ENCODE results near the gene HAVCR2. TPM values are rescaled to one million over a fixed set of nuclear protein-coding genes. Genes with fewer than 3 reads are reported as not detected.
A peak's percentile ranks its signal among the peaks of the same experiment; 100 is the strongest.

HAVCR2 gene
- total and polyA plus RNA-seq, 2 experiments from 2014 or later, result 0.49 TPM; not detected in 1

- no peaks in the 10 kb centered on the region for H3K4me1 Mint-ChIP-seq
- Histone ChIP-seq H3K4me1 (ENCODE audit: insufficient read depth) (no peaks in the 10 kb centered on the region), H3K36me3 (ENCODE audit: insufficient read depth) (no peaks in the 10 kb centered on the region), H3K27ac (ENCODE audit: low read depth) (no peak overlapping the region), H3K4me2 (no peak overlapping the region), H3F3A (replicated peaks; ENCODE audit: low read depth) (no peaks in the 10 kb centered on the region), H2AFZ (peak overlapping the region; percentile 34; the same call in 1 of the 2 replicates), H3K79me2 (replicated peaks; ENCODE audit: insufficient read depth) (no peaks in the 10 kb centered on the region), H3K27me3 (ENCODE audit: insufficient read depth) (no peaks in the 10 kb centered on the region), H4K20me1 (replicated peaks; ENCODE audit: insufficient read depth) (no peaks in the 10 kb centered on the region), H3K9me2 (ENCODE audit: insufficient read depth) (no peaks in the 10 kb centered on the region), H3K4me3 (no peak overlapping the region)
- no peak overlapping the region for H3K27ac Mint-ChIP-seq
- no peak overlapping the region for H3K4me3 Mint-ChIP-seq
- no peaks in the 10 kb centered on the region for H3K27me3 Mint-ChIP-seq (ENCODE audit: insufficient read depth, low read depth, poor library complexity)
- no peak for DNase-seq (ENCODE audit: low spot score)
- H3K9me3 Mint-ChIP-seq, result no peaks in the 10 kb centered on the region
- no peak for ATAC-seq
- TF ChIP-seq ZNF331 (CRISPR knock-in tag; IDR thresholded peaks at IDR 0.05; ENCODE audit: low read depth) (no peak), JUNB (IDR thresholded peaks at IDR 0.05; ENCODE audit: unreplicated experiment) (no peak), EZH2phosphoT487 (IDR thresholded peaks at IDR 0.05; ENCODE audit: unreplicated experiment) (no peak), EZH2 (IDR thresholded peaks at IDR 0.05; ENCODE audit: low read depth, unreplicated experiment) (no peak), CTCF (conservative IDR thresholded peaks at IDR 0.05; ENCODE audit: low read depth in 2 of 2) (no peak), NANOG (IDR thresholded peaks at IDR 0.05; ENCODE audit: borderline replicate concordance) (no peak), ZNF114 (CRISPR knock-in tag; IDR thresholded peaks at IDR 0.05) (no peak), POLR2AphosphoS5 (IDR thresholded peaks at IDR 0.05; ENCODE audit: low read depth) (no peak), CREB1 (CRISPR knock-in tag; IDR thresholded peaks at IDR 0.05; ENCODE audit: low read depth) (no peak), STAT1 (IDR thresholded peaks at IDR 0.05; ENCODE audit: unreplicated experiment) (no peak)
- TF ChIP-seq, protein P1, sequence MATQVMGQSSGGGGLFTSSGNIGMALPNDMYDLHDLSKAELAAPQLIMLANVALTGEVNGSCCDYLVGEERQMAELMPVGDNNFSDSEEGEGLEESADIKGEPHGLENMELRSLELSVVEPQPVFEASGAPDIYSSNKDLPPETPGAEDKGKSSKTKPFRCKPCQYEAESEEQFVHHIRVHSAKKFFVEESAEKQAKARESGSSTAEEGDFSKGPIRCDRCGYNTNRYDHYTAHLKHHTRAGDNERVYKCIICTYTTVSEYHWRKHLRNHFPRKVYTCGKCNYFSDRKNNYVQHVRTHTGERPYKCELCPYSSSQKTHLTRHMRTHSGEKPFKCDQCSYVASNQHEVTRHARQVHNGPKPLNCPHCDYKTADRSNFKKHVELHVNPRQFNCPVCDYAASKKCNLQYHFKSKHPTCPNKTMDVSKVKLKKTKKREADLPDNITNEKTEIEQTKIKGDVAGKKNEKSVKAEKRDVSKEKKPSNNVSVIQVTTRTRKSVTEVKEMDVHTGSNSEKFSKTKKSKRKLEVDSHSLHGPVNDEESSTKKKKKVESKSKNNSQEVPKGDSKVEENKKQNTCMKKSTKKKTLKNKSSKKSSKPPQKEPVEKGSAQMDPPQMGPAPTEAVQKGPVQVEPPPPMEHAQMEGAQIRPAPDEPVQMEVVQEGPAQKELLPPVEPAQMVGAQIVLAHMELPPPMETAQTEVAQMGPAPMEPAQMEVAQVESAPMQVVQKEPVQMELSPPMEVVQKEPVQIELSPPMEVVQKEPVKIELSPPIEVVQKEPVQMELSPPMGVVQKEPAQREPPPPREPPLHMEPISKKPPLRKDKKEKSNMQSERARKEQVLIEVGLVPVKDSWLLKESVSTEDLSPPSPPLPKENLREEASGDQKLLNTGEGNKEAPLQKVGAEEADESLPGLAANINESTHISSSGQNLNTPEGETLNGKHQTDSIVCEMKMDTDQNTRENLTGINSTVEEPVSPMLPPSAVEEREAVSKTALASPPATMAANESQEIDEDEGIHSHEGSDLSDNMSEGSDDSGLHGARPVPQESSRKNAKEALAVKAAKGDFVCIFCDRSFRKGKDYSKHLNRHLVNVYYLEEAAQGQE (IDR thresholded peaks at IDR 0.05; ENCODE audit: unreplicated experiment), result no peak
- TF ChIP-seq, protein P2, sequence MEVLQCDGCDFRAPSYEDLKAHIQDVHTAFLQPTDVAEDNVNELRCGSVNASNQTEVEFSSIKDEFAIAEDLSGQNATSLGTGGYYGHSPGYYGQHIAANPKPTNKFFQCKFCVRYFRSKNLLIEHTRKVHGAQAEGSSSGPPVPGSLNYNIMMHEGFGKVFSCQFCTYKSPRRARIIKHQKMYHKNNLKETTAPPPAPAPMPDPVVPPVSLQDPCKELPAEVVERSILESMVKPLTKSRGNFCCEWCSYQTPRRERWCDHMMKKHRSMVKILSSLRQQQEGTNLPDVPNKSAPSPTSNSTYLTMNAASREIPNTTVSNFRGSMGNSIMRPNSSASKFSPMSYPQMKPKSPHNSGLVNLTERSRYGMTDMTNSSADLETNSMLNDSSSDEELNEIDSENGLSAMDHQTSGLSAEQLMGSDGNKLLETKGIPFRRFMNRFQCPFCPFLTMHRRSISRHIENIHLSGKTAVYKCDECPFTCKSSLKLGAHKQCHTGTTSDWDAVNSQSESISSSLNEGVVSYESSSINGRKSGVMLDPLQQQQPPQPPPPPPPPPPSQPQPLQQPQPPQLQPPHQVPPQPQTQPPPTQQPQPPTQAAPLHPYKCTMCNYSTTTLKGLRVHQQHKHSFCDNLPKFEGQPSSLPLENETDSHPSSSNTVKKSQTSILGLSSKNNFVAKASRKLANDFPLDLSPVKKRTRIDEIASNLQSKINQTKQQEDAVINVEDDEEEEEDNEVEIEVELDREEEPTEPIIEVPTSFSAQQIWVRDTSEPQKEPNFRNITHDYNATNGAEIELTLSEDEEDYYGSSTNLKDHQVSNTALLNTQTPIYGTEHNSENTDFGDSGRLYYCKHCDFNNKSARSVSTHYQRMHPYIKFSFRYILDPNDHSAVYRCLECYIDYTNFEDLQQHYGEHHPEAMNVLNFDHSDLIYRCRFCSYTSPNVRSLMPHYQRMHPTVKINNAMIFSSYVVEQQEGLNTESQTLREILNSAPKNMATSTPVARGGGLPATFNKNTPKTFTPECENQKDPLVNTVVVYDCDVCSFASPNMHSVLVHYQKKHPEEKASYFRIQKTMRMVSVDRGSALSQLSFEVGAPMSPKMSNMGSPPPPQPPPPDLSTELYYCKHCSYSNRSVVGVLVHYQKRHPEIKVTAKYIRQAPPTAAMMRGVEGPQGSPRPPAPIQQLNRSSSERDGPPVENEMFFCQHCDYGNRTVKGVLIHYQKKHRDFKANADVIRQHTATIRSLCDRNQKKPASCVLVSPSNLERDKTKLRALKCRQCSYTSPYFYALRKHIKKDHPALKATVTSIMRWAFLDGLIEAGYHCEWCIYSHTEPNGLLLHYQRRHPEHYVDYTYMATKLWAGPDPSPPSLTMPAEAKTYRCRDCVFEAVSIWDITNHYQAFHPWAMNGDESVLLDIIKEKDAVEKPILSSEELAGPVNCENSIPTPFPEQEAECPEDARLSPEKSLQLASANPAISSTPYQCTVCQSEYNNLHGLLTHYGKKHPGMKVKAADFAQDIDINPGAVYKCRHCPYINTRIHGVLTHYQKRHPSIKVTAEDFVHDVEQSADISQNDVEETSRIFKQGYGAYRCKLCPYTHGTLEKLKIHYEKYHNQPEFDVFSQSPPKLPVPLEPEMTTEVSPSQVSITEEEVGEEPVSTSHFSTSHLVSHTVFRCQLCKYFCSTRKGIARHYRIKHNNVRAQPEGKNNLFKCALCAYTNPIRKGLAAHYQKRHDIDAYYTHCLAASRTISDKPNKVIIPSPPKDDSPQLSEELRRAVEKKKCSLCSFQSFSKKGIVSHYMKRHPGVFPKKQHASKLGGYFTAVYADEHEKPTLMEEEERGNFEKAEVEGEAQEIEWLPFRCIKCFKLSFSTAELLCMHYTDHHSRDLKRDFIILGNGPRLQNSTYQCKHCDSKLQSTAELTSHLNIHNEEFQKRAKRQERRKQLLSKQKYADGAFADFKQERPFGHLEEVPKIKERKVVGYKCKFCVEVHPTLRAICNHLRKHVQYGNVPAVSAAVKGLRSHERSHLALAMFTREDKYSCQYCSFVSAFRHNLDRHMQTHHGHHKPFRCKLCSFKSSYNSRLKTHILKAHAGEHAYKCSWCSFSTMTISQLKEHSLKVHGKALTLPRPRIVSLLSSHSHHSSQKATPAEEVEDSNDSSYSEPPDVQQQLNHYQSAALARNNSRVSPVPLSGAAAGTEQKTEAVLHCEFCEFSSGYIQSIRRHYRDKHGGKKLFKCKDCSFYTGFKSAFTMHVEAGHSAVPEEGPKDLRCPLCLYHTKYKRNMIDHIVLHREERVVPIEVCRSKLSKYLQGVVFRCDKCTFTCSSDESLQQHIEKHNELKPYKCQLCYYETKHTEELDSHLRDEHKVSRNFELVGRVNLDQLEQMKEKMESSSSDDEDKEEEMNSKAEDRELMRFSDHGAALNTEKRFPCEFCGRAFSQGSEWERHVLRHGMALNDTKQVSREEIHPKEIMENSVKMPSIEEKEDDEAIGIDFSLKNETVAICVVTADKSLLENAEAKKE (CRISPR knock-in tag; IDR thresholded peaks at IDR 0.05), result no peak
- TF ChIP-seq, protein P3, sequence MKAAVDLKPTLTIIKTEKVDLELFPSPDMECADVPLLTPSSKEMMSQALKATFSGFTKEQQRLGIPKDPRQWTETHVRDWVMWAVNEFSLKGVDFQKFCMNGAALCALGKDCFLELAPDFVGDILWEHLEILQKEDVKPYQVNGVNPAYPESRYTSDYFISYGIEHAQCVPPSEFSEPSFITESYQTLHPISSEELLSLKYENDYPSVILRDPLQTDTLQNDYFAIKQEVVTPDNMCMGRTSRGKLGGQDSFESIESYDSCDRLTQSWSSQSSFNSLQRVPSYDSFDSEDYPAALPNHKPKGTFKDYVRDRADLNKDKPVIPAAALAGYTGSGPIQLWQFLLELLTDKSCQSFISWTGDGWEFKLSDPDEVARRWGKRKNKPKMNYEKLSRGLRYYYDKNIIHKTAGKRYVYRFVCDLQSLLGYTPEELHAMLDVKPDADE (IDR thresholded peaks at IDR 0.05), result no peak
- H3K36me3 Mint-ChIP-seq (ENCODE audit: low read depth), result no peaks in the 10 kb centered on the region
These were observed 1.3 kb downstream of the HAVCR2 start for GRCh38 chr5:157107508-157107907.

Measured in GM23338 (cell line).